Measurements from ENCODE around the gene SCMH1. TPM values are rescaled to one million over a fixed set of nuclear protein-coding genes. Genes with fewer than 3 reads are reported as not detected.
"Not testable (repeated sequence)": the region's sequence is repeated elsewhere in the genome, so short reads cannot be mapped to it uniquely, and the experiment has no call there.

The SCMH1 gene
- 29.3 TPM for total RNA-seq

- DNase-seq: no peak
Measured at GRCh38 chr1:41241749-41242341, at the start of gene SCMH1. Gene SCMH1 (minus strand): TSS chr1:41242306. CDS start chr1:41186133, 56,173 bp downstream.

- DNase-seq: no peak
Measured at GRCh38 chr1:41291195-41291594, 49.1 kb upstream of the SCMH1 start.

- no peak for DNase-seq
Measured at GRCh38 chr1:41289196-41289595, 47.1 kb upstream of the SCMH1 start.

GRCh38 chr1:41286992-41287391, 44.9 kb upstream of the SCMH1 start:
- no peak for DNase-seq

- DNase-seq: no peak
Measured at GRCh38 chr1:41286486-41286885, 44.4 kb upstream of the SCMH1 start.

GRCh38 chr1:41285818-41286217, 43.7 kb upstream of the SCMH1 start:
- no peak for DNase-seq

- DNase-seq: no peak
Measured at GRCh38 chr1:41284121-41284520, 42.0 kb upstream of the SCMH1 start.

GRCh38 chr1:41282679-41283317, 40.7 kb upstream of the SCMH1 start:
- DNase-seq: no peak

- DNase-seq: no peak
Measured at GRCh38 chr1:41281334-41281733, 39.2 kb upstream of the SCMH1 start.

GRCh38 chr1:41280202-41281032, 38.3 kb upstream of the SCMH1 start:
- no peak for DNase-seq

GRCh38 chr1:41278076-41278475, 36.0 kb upstream of the SCMH1 start:
- DNase-seq: no peak

- no peak for DNase-seq
Measured at GRCh38 chr1:41277371-41277975, 35.4 kb upstream of the SCMH1 start.

GRCh38 chr1:41275831-41276230, 33.7 kb upstream of the SCMH1 start:
- no peak for DNase-seq

- peak; percentile 80 for DNase-seq
Measured at GRCh38 chr1:41274752-41275545, 32.8 kb upstream of the SCMH1 start.

- no peak for DNase-seq
Measured at GRCh38 chr1:41272601-41273000, 30.5 kb upstream of the SCMH1 start.

GRCh38 chr1:41268154-41268770, 26.2 kb upstream of the SCMH1 start:
- DNase-seq: peak; percentile 73

GRCh38 chr1:41261926-41262618, 20.0 kb upstream of the SCMH1 start:
- no peak for DNase-seq

- no peak for DNase-seq
Measured at GRCh38 chr1:41260768-41261167, 18.7 kb upstream of the SCMH1 start.

GRCh38 chr1:41259221-41259620, 17.1 kb upstream of the SCMH1 start:
- DNase-seq: no peak

GRCh38 chr1:41255978-41256377, 13.9 kb upstream of the SCMH1 start:
- DNase-seq: no peak

- not testable (repeated sequence) for DNase-seq
Measured at GRCh38 chr1:41251120-41251519, 9.0 kb upstream of the SCMH1 start.

All from skin of body (tissue), 2 donors.